IMR-90 (cell line): ENCODE data around the gene NPAS3. TPM values are rescaled to one million over a fixed set of nuclear protein-coding genes. Genes with fewer than 3 reads are reported as not detected.

Experiments
- ATAC-seq: fragments of 200-7000 bp; cut with Tn5 transposase; 2 replicates; pipeline ENCODE4 v1.9.1; 2020; ENCODE audit warnings: low read depth, mild to moderate bottlenecking, moderate library complexity
- BruUV-seq: library from RNA; stranded (reverse); fragments of 400-500 nt; replicated peaks from 2 replicates; lab custom pipeline; 2021; lab: Mats Ljungman, UMichigan
- CTCF ChIA-PET: fragments of 300-600 bp; formaldehyde crosslinking; extraction: SDS; loops from one replicate; lab custom pipeline; 2021; ENCODE audit warnings: antibody characterized with exemption; lab: Yijun Ruan, JAX
- POLR2A ChIA-PET: fragments of 300-600 bp; sonication (Branson Sonifier 250); formaldehyde crosslinking; loops from one replicate; lab custom pipeline; 2022; ENCODE audit warnings: antibody characterized with exemption; ENCODE audit not compliant: unreplicated experiment; lab: Charles Lee
- DNase-seq: peaks from one replicate; pipeline ENCODE4 v3.0.0; 2013
- H2AFZ ChIP-seq: replicated peaks from 2 replicates; pipeline ENCODE3; 2013; ENCODE audit warnings: low read length, mild to moderate bottlenecking; ENCODE audit not compliant: poor library complexity
- H2AK5ac ChIP-seq: 2 replicates; pipeline ENCODE4 v1.6.1; 2013; ENCODE audit warnings: low read depth, low read length, inconsistent platforms
- H2AK9ac ChIP-seq: replicated peaks from 2 replicates; pipeline ENCODE3; 2013; ENCODE audit warnings: mild to moderate bottlenecking, low read depth, low read length, moderate library complexity; ENCODE audit not compliant: poor library complexity
- H2BK120ac ChIP-seq: 2 replicates; pipeline ENCODE4 v1.6.1; 2013; ENCODE audit warnings: low read depth, low read length, inconsistent platforms
- H2BK15ac ChIP-seq: 3 replicates; pipeline ENCODE4 v1.6.1; 2013; ENCODE audit warnings: low read depth, low read length, inconsistent platforms
- H2BK20ac ChIP-seq: 2 replicates; pipeline ENCODE4 v1.6.1; 2013; ENCODE audit warnings: low read depth, mild to moderate bottlenecking, inconsistent platforms, low read length, moderate library complexity
- H2BK5ac ChIP-seq: 2 replicates; pipeline ENCODE4 v1.6.1; 2013; ENCODE audit warnings: mild to moderate bottlenecking, low read depth, low read length, inconsistent platforms; ENCODE audit not compliant: poor library complexity, severe bottlenecking
- H3K14ac ChIP-seq: replicated peaks from 2 replicates; pipeline ENCODE4 v1.6.1; 2013; ENCODE audit warnings: low read depth, low read length, inconsistent platforms
- H3K18ac ChIP-seq: 2 replicates; pipeline ENCODE4 v1.6.1; 2013; ENCODE audit warnings: low read depth, low read length, control low read depth
- H3K23ac ChIP-seq: 2 replicates; pipeline ENCODE4 v1.6.1; 2013; ENCODE audit warnings: low read depth, low read length, inconsistent platforms
- H3K27ac ChIP-seq: 2 replicates; pipeline ENCODE4 v1.5.1; 2013; ENCODE audit warnings: mild to moderate bottlenecking, control low read depth, low read length; ENCODE audit not compliant: insufficient read depth
- H3K27me3 ChIP-seq: 2 replicates; pipeline ENCODE4 v1.6.1; 2013; ENCODE audit warnings: low read length; ENCODE audit not compliant: control insufficient read depth, insufficient read depth
- H3K36me3 ChIP-seq: 2 replicates; pipeline ENCODE4 v1.6.1; 2013; ENCODE audit warnings: low read length, mixed read lengths; ENCODE audit not compliant: control insufficient read depth, insufficient read depth
- H3K4ac ChIP-seq: 2 replicates; pipeline ENCODE4 v1.6.1; 2013; ENCODE audit warnings: low read depth, low read length, inconsistent platforms
- H3K4me1 ChIP-seq: 2 replicates; pipeline ENCODE4 v1.6.1; 2013; ENCODE audit warnings: low read length, mixed read lengths; ENCODE audit not compliant: control insufficient read depth, insufficient read depth
- H3K4me2 ChIP-seq: 2 replicates; pipeline ENCODE4 v1.6.1; 2013; ENCODE audit warnings: low read depth, mild to moderate bottlenecking, control low read depth, low read length, moderate library complexity
- H3K4me3 ChIP-seq: 2 replicates; pipeline ENCODE4 v1.5.1; 2013; ENCODE audit warnings: low read depth, mild to moderate bottlenecking, control low read depth, low read length, moderate library complexity; ENCODE audit not compliant: insufficient read depth
- H3K56ac ChIP-seq: 2 replicates; pipeline ENCODE4 v1.6.1; 2013; ENCODE audit warnings: low read length, inconsistent platforms; ENCODE audit not compliant: insufficient read depth; ENCODE audit errors: extremely low read depth
- H3K79me1 ChIP-seq, 2 experiments: 2 replicates each; pipeline ENCODE4 v1.6.1; 2013; ENCODE audit warnings: low read length in 2 of 2, inconsistent platforms in 1 of 2, low read depth in 1 of 2
- H3K9ac ChIP-seq: 2 replicates; pipeline ENCODE4 v1.6.1; 2013; ENCODE audit warnings: low read depth, low read length, control low read depth
- H3K9me1 ChIP-seq: 2 replicates; pipeline ENCODE4 v1.6.1; 2013; ENCODE audit warnings: low read length, inconsistent platforms; ENCODE audit not compliant: insufficient read depth
- H3K9me3 ChIP-seq: 2 replicates; pipeline ENCODE4 v1.6.1; 2013; ENCODE audit warnings: low read length; ENCODE audit not compliant: control insufficient read depth, insufficient read depth
- H4K20me1 ChIP-seq: 2 replicates; pipeline ENCODE4 v1.6.1; 2013; ENCODE audit warnings: low read length, inconsistent platforms; ENCODE audit not compliant: insufficient read depth
- H4K5ac ChIP-seq: 2 replicates; pipeline ENCODE4 v1.6.1; 2013; ENCODE audit warnings: mild to moderate bottlenecking, low read depth, low read length, control low read depth
- H4K8ac ChIP-seq, 2 experiments: 2 replicates each; pipeline ENCODE4 v1.6.1; 2013; ENCODE audit warnings: low read depth in 2 of 2, low read length in 2 of 2, control low read depth in 1 of 2, inconsistent platforms in 1 of 2
- H4K91ac ChIP-seq: 2 replicates; pipeline ENCODE4 v1.6.1; 2013; ENCODE audit warnings: low read depth, low read length, inconsistent platforms; ENCODE audit not compliant: insufficient read depth
- BHLHE40 ChIP-seq: fragments of 150-350 bp; IDR thresholded peaks from 2 replicates; pipeline ENCODE4 v1.6.1; 2016; ENCODE audit warnings: mild to moderate bottlenecking, low read depth, low read length
- CEBPB ChIP-seq: IDR thresholded peaks from 2 replicates; pipeline ENCODE4 v1.6.1; 2012; ENCODE audit warnings: low read depth, low read length, improper control_type of control experiment
- CHD1 ChIP-seq: IDR thresholded peaks from 2 replicates; pipeline ENCODE4 v1.6.1; 2012; ENCODE audit warnings: low read depth, low read length, improper control_type of control experiment
- CTCF ChIP-seq: conservative IDR thresholded peaks from 2 replicates; pipeline ENCODE4 v1.5.1; 2012; ENCODE audit warnings: mild to moderate bottlenecking, low read depth, low read length, improper control_type of control experiment
- ELK1 ChIP-seq: fragments of 150-350 bp; IDR thresholded peaks from 2 replicates; pipeline ENCODE4 v1.6.1; 2016; ENCODE audit warnings: low read depth, mild to moderate bottlenecking, low read length, moderate library complexity, borderline replicate concordance
- FOS ChIP-seq: fragments of 150-350 bp; IDR thresholded peaks from 2 replicates; pipeline ENCODE4 v1.6.1; 2016; ENCODE audit warnings: low read depth, low read length
- MAFK ChIP-seq: IDR thresholded peaks from 2 replicates; pipeline ENCODE4 v1.6.1; 2012; ENCODE audit warnings: low read depth, low read length, improper control_type of control experiment
- MAZ ChIP-seq: IDR thresholded peaks from 2 replicates; pipeline ENCODE4 v1.6.1; 2012; ENCODE audit warnings: low read depth, mild to moderate bottlenecking, low read length, improper control_type of control experiment, moderate library complexity, borderline replicate concordance
- MXI1 ChIP-seq: IDR thresholded peaks from 2 replicates; pipeline ENCODE4 v1.6.1; 2012; ENCODE audit warnings: low read depth, mild to moderate bottlenecking, low read length, moderate library complexity, borderline replicate concordance
- NFE2L2 ChIP-seq: fragments of 150-350 bp; IDR thresholded peaks from 2 replicates; pipeline ENCODE4 v1.6.1; 2016; ENCODE audit warnings: low read depth, mild to moderate bottlenecking, low read length
- POLR2A ChIP-seq: IDR thresholded peaks from 2 replicates; pipeline ENCODE4 v1.6.1; 2012; ENCODE audit warnings: mild to moderate bottlenecking, low read depth, low read length
- RAD21 ChIP-seq: IDR thresholded peaks from 2 replicates; pipeline ENCODE4 v1.6.1; 2012; ENCODE audit warnings: low read length, improper control_type of control experiment
- RCOR1 ChIP-seq: IDR thresholded peaks from 2 replicates; pipeline ENCODE4 v1.6.1; 2012; ENCODE audit warnings: mild to moderate bottlenecking, low read length, improper control_type of control experiment; ENCODE audit not compliant: insufficient replicate concordance
- RFX5 ChIP-seq: IDR thresholded peaks from 2 replicates; pipeline ENCODE4 v1.8.0; 2012; ENCODE audit warnings: low read depth, mild to moderate bottlenecking, low read length, moderate library complexity
- USF2 ChIP-seq: fragments of 150-350 bp; IDR thresholded peaks from 2 replicates; pipeline ENCODE4 v1.6.1; 2017; ENCODE audit warnings: mild to moderate bottlenecking, antibody characterized with exemption, low read length, low read depth
- WGBS, 2 experiments: methylation state at CpG; one replicate each; pipeline versions ENCODE4 v1.1.5 to v1.1.7; 2013; ENCODE audit warnings: missing lambda C conversion rate in 2 of 2; ENCODE audit not compliant: insufficient read length in 1 of 2; ENCODE audit errors: extremely low coverage in 2 of 2; 5-methylcytosine and 5-hydroxymethylcytosine counted together
- dilution Hi-C: fragments of 300-500 bp; cut with HindIII; formaldehyde crosslinking; loops from one replicate; pipeline ENCODE4 v1.14.3; 2018; ENCODE audit warnings: low sequenced_read_pairs; ENCODE audit not compliant: unreplicated experiment
- in situ Hi-C: fragments of 300-500 bp; cut with MboI; formaldehyde crosslinking; loops from 3 replicates; pipeline ENCODE4 v1.14.3; 2019; ENCODE audit warnings: low sequenced_read_pairs, inconsistent platforms, mixed read lengths
- intact Hi-C: fragments of 100-400 bp; cut with micrococcal nuclease; formaldehyde crosslinking; loops from 2 replicates; pipeline ENCODE4 v1.10.0; 2022
- polyA plus RNA-seq, 3 experiments: library from polyadenylated mRNA; depleted of rRNA; stranded (reverse); fragments of >200 nt; gene quantifications; 2 replicates each; pipeline ENCODE4 v1.2.3, GENCODE V29; 2012; ENCODE audit warnings: low replicate concordance in 1 of 3
- total RNA-seq: library from RNA; depleted of rRNA; stranded (reverse); fragments of >200 nt; gene quantifications from 2 replicates; pipeline ENCODE4 v1.2.3, GENCODE V29; 2012

NPAS3 gene
- total and polyA plus RNA-seq, 2 of the 4 experiments (the other 2 are of a cell fraction): not detected

- H2AK9ac ChIP-seq: no peak overlapping the region
- no peak overlapping the region for H2BK5ac ChIP-seq
- no peak overlapping the region for H3K9ac ChIP-seq
- no peaks in the 10 kb centered on the region for H3K27me3 ChIP-seq
- H3K36me3 ChIP-seq: no peaks in the 10 kb centered on the region
- ATAC-seq (no peak), DNase-seq (no peak)
- H3K4me3 ChIP-seq: no peak overlapping the region
- no peak overlapping the region for H3K14ac ChIP-seq
- CTCF ChIA-PET: no interaction called here
- intact Hi-C loops (no loop called here), dilution Hi-C loops (no loop called here), in situ Hi-C loops (no loop called here)
- H4K5ac ChIP-seq: no peak overlapping the region
- no peak overlapping the region for H3K4me2 ChIP-seq
- no peak overlapping the region for H4K91ac ChIP-seq
- no peaks in the 10 kb centered on the region for H3K9me3 ChIP-seq
- no peak overlapping the region for H2BK15ac ChIP-seq
- no peaks in the 10 kb centered on the region for H4K20me1 ChIP-seq
- TF ChIP-seq BHLHE40 (no peak), MAZ (no peak), CHD1 (no peak), ELK1 (no peak), NFE2L2 (no peak), POLR2A (no peak), RFX5 (no peak), RCOR1 (no peak), CTCF (no peak), USF2 (no peak), RAD21 (no peak), FOS (no peak), MXI1 (no peak), MAFK (no peak), CEBPB (no peak)
- WGBS, 2 experiments: no CpG with 5 or more reads among the region's 3 CpGs
- no TSS peak for BruUV-seq
- H3K56ac ChIP-seq: no peak overlapping the region
- H2BK20ac ChIP-seq: no peak overlapping the region
- H3K18ac ChIP-seq: no peak overlapping the region
- H3K79me1 ChIP-seq: no peaks in the 10 kb centered on the region
- no peaks in the 10 kb centered on the region for H3K9me1 ChIP-seq
- H2BK120ac ChIP-seq: no peak overlapping the region
- H2AK5ac ChIP-seq: no peak overlapping the region
- H3K4ac ChIP-seq: no peak overlapping the region
- H3K4me1 ChIP-seq: no peaks in the 10 kb centered on the region
- POLR2A ChIA-PET: no interaction called here
- no peak overlapping the region for H4K8ac ChIP-seq
- no peak overlapping the region for H3K23ac ChIP-seq
- no peak overlapping the region for H3K27ac ChIP-seq
- H2AFZ ChIP-seq: no peak overlapping the region
Observed at GRCh38 chr14:33363682-33364081, 425.0 kb downstream of the NPAS3 start.
